Fibroblast of the aortic adventitia (primary cell): ENCODE results near the gene TAS2R3. TPM values are rescaled to one million over a fixed set of nuclear protein-coding genes. Genes with fewer than 3 reads are reported as not detected.
A peak's percentile ranks its signal among the peaks of the same experiment; 100 is the strongest.

ENCODE experiments used
- DNase-seq: peaks from one replicate; pipeline ENCODE4 v3.0.0-alpha.2; 2010; ENCODE audit warnings: low read depth
- H3K4me3 ChIP-seq: 2 replicates; pipeline ENCODE4 v1.5.1; 2011; ENCODE audit warnings: low read depth, mild to moderate bottlenecking, control low read depth, low read length, moderate library complexity
- CTCF ChIP-seq: IDR thresholded peaks from 2 replicates; pipeline ENCODE4 v1.5.1; 2011; ENCODE audit warnings: mild to moderate bottlenecking, low read length, control low read depth, inconsistent platforms; ENCODE audit not compliant: insufficient read depth
- total RNA-seq: library from RNA; depleted of rRNA; stranded (reverse); fragments of >200 nt; gene quantifications from 2 replicates; pipeline ENCODE4 v1.2.3, GENCODE V29; 2012; ENCODE audit warnings: low replicate concordance

TAS2R3 gene
- total RNA-seq, 1 donor: 2.5 TPM

- H3K4me3 ChIP-seq: no peak overlapping the region
- TF ChIP-seq CTCF: no peak
- no peak for DNase-seq
Observed at GRCh38 chr7:141729020-141729419, 34.9 kb upstream of the TAS2R3 start.

- peak; percentile 12 for DNase-seq
- TF ChIP-seq CTCF: no peak
- H3K4me3 ChIP-seq: no peak overlapping the region
Observed at GRCh38 chr7:141731476-141732149, 32.3 kb upstream of the TAS2R3 start.

DNA sequence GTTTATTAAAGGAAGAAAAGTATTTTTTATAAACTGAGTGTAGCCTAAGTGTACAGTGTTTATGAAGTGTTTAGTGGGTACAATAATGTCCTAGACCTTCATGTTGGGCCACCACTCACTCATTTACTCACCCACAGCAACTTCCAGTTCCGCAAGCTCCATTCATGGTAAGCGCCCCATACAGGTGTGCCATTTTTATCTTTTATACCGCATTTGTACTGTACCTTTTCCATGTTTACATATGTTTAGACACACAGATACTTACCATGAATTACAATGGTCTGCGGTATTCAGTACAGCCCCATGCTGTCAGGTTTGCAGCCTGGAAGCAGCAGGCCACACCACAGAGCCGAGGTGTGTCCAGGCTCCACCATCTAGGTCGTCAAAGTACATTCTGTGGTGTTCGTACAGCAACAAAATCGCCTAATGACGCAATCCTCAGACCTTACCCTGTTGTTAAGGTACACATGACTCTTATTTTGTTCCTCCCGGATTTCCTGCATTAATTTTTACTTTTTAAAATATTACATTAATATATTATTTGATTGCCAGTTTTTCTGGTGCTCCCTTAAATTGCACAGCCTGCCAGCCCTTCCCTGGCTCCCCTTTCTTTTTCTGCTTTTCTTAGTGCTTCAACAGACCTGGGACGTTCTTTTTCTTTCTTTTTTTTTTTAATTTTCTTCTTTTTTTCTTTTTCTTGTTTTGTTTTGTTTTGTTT lies 26.6 kb upstream of the TAS2R3 start:
- no peak for TF ChIP-seq CTCF
- peak overlapping the region; percentile 78 for H3K4me3 ChIP-seq
- DNase-seq: peak; percentile 11

GRCh38 chr7:141737836-141738591 lies 25.9 kb upstream of the TAS2R3 start, which contains the start of gene SSBP1:
Gene SSBP1, plus strand, starts transcription at chr7:141738358. Its CDS starts 809 bp downstream, at chr7:141739167.
- peak; percentile 61 for TF ChIP-seq CTCF
- peak; percentile 97 for DNase-seq

GRCh38 chr7:141738592-141739013 lies 25.3 kb upstream of the TAS2R3 start:
- no peak for DNase-seq
- H3K4me3 ChIP-seq: peak overlapping the region; percentile 100
- peak; percentile 57 for TF ChIP-seq CTCF

More at GRCh38 chr7:141737836-141738591, 25.9 kb upstream of the TAS2R3 start, which contains the start of gene SSBP1:
- peak within 1 kb of the TSS; percentile 100 for H3K4me3 ChIP-seq

DNA sequence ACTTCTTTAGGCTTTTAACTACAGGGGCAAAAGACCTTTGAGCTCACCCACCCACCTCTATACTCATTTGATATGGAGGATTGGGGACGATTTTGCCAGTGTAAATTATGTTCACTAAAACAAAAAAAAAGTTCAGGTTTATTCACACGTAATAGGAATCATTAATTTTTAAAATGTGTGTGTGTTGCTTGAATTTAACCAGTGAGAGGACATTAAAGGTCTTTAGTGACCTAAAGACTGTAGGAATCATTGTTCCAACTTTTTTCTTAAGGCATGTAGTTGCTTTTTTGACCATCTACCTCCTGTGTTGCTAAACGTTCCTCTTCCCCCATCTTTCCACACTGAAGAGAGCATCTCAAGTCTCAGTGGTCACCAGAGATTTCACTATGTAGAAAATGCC lies 24.6 kb upstream of the TAS2R3 start:
- H3K4me3 ChIP-seq: peak overlapping the region; percentile 100
- no peak for DNase-seq
- no peak for TF ChIP-seq CTCF
